Measurements from ENCODE around the gene DOCK1. TPM values are rescaled to one million over a fixed set of nuclear protein-coding genes. Genes with fewer than 3 reads are reported as not detected.

Gene DOCK1
- total RNA-seq, 2 donors from 2014 or later: 52.9 to 76.7 TPM

- no peak for ATAC-seq (ENCODE audit: insufficient number of reproducible peaks, low FRiP score, low read depth)
These were observed 246.9 kb downstream of the DOCK1 start for GRCh38 chr10:127151981-127152699.

GRCh38 chr10:127153181-127153580, 248.0 kb downstream of the DOCK1 start:
- Histone ChIP-seq H3K9me3 (no peaks in the 10 kb centered on the region), H3K4me1 (ENCODE audit: control insufficient read depth in 1 of 2, low read depth in 2 of 2) (peaks cover 8 to 16% of the 10 kb centered on the region in 2 donors)
- no peak for TF ChIP-seq CTCF (IDR thresholded peaks at IDR 0.05)

More at GRCh38 chr10:127151981-127152699, 246.9 kb downstream of the DOCK1 start:
- Histone ChIP-seq H3K36me3 (no peaks in the 10 kb centered on the region), H3K9me3 (no peaks in the 10 kb centered on the region), H3K27me3 (replicated peaks; ENCODE audit: insufficient read depth) (no peaks in the 10 kb centered on the region), H3K27ac (no peak overlapping the region), H3K4me3 (no peak overlapping the region), H3K4me1 (ENCODE audit: control insufficient read depth in 1 of 2, low read depth in 2 of 2) (peaks cover 3 to 6% of the 10 kb centered on the region in 2 donors)
- no peak for DNase-seq (ENCODE audit: low spot score)
- TF ChIP-seq CTCF (IDR thresholded peaks at IDR 0.05): no peak

GRCh38 chr10:127154831-127155620, 249.8 kb downstream of the DOCK1 start:
- H3K4me3 ChIP-seq: no peak overlapping the region
- H3K36me3 ChIP-seq: no peaks in the 10 kb centered on the region
- H3K9me3 ChIP-seq: no peaks in the 10 kb centered on the region
- DNase-seq (ENCODE audit: low spot score): no peak
- H3K27ac ChIP-seq: no peak overlapping the region
- ATAC-seq (ENCODE audit: insufficient number of reproducible peaks, low FRiP score, low read depth): no peak
- H3K4me1 ChIP-seq (ENCODE audit: control insufficient read depth in 1 of 2, low read depth in 2 of 2): peaks cover 8 to 20% of the 10 kb centered on the region in 2 donors
- no peaks in the 10 kb centered on the region for H3K27me3 ChIP-seq (replicated peaks; ENCODE audit: insufficient read depth)
- no peak for TF ChIP-seq CTCF (IDR thresholded peaks at IDR 0.05)

More at GRCh38 chr10:127153181-127153580, 248.0 kb downstream of the DOCK1 start:
- no peaks in the 10 kb centered on the region for H3K27me3 ChIP-seq (replicated peaks; ENCODE audit: insufficient read depth)
- DNase-seq (ENCODE audit: low spot score) (no peak), ATAC-seq (ENCODE audit: insufficient number of reproducible peaks, low FRiP score, low read depth) (no peak)
- H3K36me3 ChIP-seq: no peaks in the 10 kb centered on the region
- H3K27ac ChIP-seq: no peak overlapping the region
- no peak overlapping the region for H3K4me3 ChIP-seq

- Histone ChIP-seq H3K27ac (no peak overlapping the region), H3K9me3 (no peaks in the 10 kb centered on the region), H3K27me3 (replicated peaks; ENCODE audit: insufficient read depth) (no peaks in the 10 kb centered on the region), H3K4me3 (no peak overlapping the region), H3K4me1 (ENCODE audit: control insufficient read depth in 1 of 2, low read depth in 2 of 2) (peaks cover 8 to 20% of the 10 kb centered on the region in 2 donors), H3K36me3 (no peaks in the 10 kb centered on the region)
- ATAC-seq (ENCODE audit: insufficient number of reproducible peaks, low FRiP score, low read depth): no peak
- DNase-seq (ENCODE audit: low spot score): no peak
- no peak for TF ChIP-seq CTCF (IDR thresholded peaks at IDR 0.05)
These were observed 251.9 kb downstream of the DOCK1 start for GRCh38 chr10:127157089-127157488.

GRCh38 chr10:127157506-127158200, 252.4 kb downstream of the DOCK1 start:
- Histone ChIP-seq H3K4me1 (ENCODE audit: control insufficient read depth in 1 of 2, low read depth in 2 of 2) (peaks cover 8 to 20% of the 10 kb centered on the region in 2 donors), H3K9me3 (no peaks in the 10 kb centered on the region), H3K27ac (no peak overlapping the region), H3K27me3 (replicated peaks; ENCODE audit: insufficient read depth) (no peaks in the 10 kb centered on the region), H3K4me3 (no peak overlapping the region), H3K36me3 (no peaks in the 10 kb centered on the region)
- TF ChIP-seq CTCF (IDR thresholded peaks at IDR 0.05): no peak
- ATAC-seq (ENCODE audit: insufficient number of reproducible peaks, low FRiP score, low read depth) (no peak), DNase-seq (ENCODE audit: low spot score) (no peak)
